MCF 10A (cell line): Measurements from ENCODE around the gene CCDC83. TPM values are rescaled to one million over a fixed set of nuclear protein-coding genes. Genes with fewer than 3 reads are reported as not detected.

ENCODE experiments used
- BruUV-seq: library from RNA; stranded (reverse); fragments of 400-500 nt; replicated peaks from 2 replicates; lab custom pipeline; 2021; lab: Mats Ljungman, UMichigan
- CTCF ChIA-PET: fragments of 300-600 bp; sonication (Branson Sonifier 250); formaldehyde crosslinking; extraction: SDS; loops from one replicate; lab custom pipeline; 2021; ENCODE audit warnings: antibody characterized with exemption, inconsistent platforms; lab: Yijun Ruan, JAX
- POLR2A ChIA-PET: fragments of 300-600, 350-650 bp; sonication (Branson Sonifier 250); formaldehyde crosslinking; extraction: SDS; loops from one replicate; lab custom pipeline; 2020; ENCODE audit warnings: antibody characterized with exemption, inconsistent platforms; lab: Yijun Ruan, JAX
- DNase-seq: peaks from one replicate; pipeline ENCODE4 v3.0.0-alpha.2; 2018; ENCODE audit not compliant: unreplicated experiment
- H3K27ac Mint-ChIP-seq: one replicate; pipeline ENCODE4 v1.8.0; 2022; ENCODE audit warnings: mild to moderate bottlenecking, low read depth, mixed read lengths; ENCODE audit not compliant: unreplicated experiment
- H3K27me3 Mint-ChIP-seq: one replicate; pipeline ENCODE4 v1.8.0; 2022; ENCODE audit warnings: mixed read lengths; ENCODE audit not compliant: insufficient read depth, unreplicated experiment
- H3K36me3 Mint-ChIP-seq: one replicate; pipeline ENCODE4 v1.8.0; 2022; ENCODE audit warnings: mild to moderate bottlenecking, moderate library complexity, mixed read lengths; ENCODE audit not compliant: insufficient read depth, unreplicated experiment
- H3K4me1 Mint-ChIP-seq: one replicate; pipeline ENCODE4 v1.8.0; 2022; ENCODE audit warnings: mixed read lengths; ENCODE audit not compliant: insufficient read depth, unreplicated experiment
- H3K4me3 Mint-ChIP-seq: one replicate; pipeline ENCODE4 v1.8.0; 2022; ENCODE audit warnings: mild to moderate bottlenecking, moderate library complexity, mixed read lengths; ENCODE audit not compliant: unreplicated experiment
- H3K9me3 Mint-ChIP-seq: one replicate; pipeline ENCODE4 v1.8.0; 2022; ENCODE audit warnings: mixed read lengths; ENCODE audit not compliant: unreplicated experiment
- intact Hi-C: fragments of 100-400 bp; cut with micrococcal nuclease; formaldehyde crosslinking; loops from 2 replicates; pipeline ENCODE4 v1.14.1; 2022
- total RNA-seq: library from RNA; stranded (reverse); gene quantifications from 2 replicates; pipeline ENCODE4 v1.2.3, GENCODE V29; 2022
- TF ChIP-seq, protein P1 (sequence below): fragments of 200-600 bp; IDR thresholded peaks from one replicate; pipeline ENCODE4 v1.8.0; 2022; ENCODE audit warnings: antibody characterized with exemption, mild to moderate bottlenecking; ENCODE audit not compliant: unreplicated experiment

The CCDC83 gene
- total RNA-seq, 1 experiment from 2014 or later: not detected

DNA sequence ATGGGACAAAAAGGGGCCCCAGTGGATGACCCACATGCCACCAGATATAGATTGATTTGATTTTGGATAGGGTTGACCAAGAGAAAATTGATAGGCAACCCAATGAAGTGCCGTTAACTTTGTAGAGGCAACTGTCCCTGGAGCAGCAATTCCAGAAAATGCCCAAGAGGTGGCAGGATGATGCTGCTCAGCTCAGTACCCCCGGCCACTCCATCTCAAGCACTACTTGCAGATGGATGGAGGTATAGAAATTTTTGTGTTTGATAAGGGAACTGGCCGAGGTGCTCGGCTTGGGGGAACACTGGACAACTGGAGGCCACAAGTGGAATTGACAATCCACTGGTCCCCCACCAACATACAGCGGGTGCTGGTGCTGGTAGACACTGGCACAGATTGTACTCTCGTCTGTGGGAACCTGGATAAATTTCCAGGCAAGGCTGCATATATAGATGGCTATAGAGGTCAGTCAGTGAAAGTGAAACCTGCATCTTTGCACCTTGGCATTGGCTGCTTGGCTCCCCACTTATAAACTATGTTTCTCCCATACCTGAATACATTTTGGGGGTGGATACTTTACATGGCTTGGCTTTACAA lies 86.3 kb downstream of the CCDC83 start:
- no TSS peak for BruUV-seq
- TF ChIP-seq, protein P1, sequence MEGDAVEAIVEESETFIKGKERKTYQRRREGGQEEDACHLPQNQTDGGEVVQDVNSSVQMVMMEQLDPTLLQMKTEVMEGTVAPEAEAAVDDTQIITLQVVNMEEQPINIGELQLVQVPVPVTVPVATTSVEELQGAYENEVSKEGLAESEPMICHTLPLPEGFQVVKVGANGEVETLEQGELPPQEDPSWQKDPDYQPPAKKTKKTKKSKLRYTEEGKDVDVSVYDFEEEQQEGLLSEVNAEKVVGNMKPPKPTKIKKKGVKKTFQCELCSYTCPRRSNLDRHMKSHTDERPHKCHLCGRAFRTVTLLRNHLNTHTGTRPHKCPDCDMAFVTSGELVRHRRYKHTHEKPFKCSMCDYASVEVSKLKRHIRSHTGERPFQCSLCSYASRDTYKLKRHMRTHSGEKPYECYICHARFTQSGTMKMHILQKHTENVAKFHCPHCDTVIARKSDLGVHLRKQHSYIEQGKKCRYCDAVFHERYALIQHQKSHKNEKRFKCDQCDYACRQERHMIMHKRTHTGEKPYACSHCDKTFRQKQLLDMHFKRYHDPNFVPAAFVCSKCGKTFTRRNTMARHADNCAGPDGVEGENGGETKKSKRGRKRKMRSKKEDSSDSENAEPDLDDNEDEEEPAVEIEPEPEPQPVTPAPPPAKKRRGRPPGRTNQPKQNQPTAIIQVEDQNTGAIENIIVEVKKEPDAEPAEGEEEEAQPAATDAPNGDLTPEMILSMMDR: peak; percentile 57
- CTCF ChIA-PET: interaction anchor here (0.6 to 1.1 kb wide), 4 partner anchors 12 to 279 kb away, joined by 3 to 4 read pairs (median 3); no protein-coding TSS in a partner anchor
- H3K27me3 Mint-ChIP-seq: no peaks in the 10 kb centered on the region
- H3K4me3 Mint-ChIP-seq: no peak overlapping the region
- DNase-seq: peak; percentile 64
- peaks cover 5% of the 10 kb centered on the region for H3K36me3 Mint-ChIP-seq
- no peaks in the 10 kb centered on the region for H3K9me3 Mint-ChIP-seq
- intact Hi-C loops: loop anchor here (1.0 to 10.0 kb wide), 6 partner anchors 247 to 873 kb away; no protein-coding TSS in a partner anchor
- H3K4me1 Mint-ChIP-seq: peaks cover 1% of the 10 kb centered on the region
- POLR2A ChIA-PET: no interaction called here
- H3K27ac Mint-ChIP-seq: no peak overlapping the region

- Mint-ChIP-seq H3K4me1 (peaks cover 19% of the 10 kb centered on the region), H3K9me3 (no peaks in the 10 kb centered on the region), H3K4me3 (no peak overlapping the region), H3K27ac (no peak overlapping the region), H3K36me3 (peaks cover 5% of the 10 kb centered on the region), H3K27me3 (no peaks in the 10 kb centered on the region)
- ChIA-PET CTCF (interaction anchor here (0.6 kb wide), 1 partner anchor 149 kb away, joined by 3 read pairs; no protein-coding TSS in a partner anchor), POLR2A (interaction anchor here (0.7 to 0.9 kb wide), 2 partner anchors 11 to 37 kb away, joined by 3 read pairs; no protein-coding TSS in a partner anchor)
- no TSS peak for BruUV-seq
- intact Hi-C loops: loop anchor here (10.0 kb wide), 3 partner anchors 250 to 870 kb away; no protein-coding TSS in a partner anchor
- TF ChIP-seq, protein P1: no peak
- no peak for DNase-seq
Observed at GRCh38 chr11:85945296-85945695, 90.1 kb downstream of the CCDC83 start.

- CTCF ChIA-PET: interaction anchor here (0.6 to 1.0 kb wide), 3 partner anchors 150 to 346 kb away, joined by 3 to 4 read pairs (median 3); no protein-coding TSS in a partner anchor
- DNase-seq: no peak
- H3K4me1 Mint-ChIP-seq: peaks cover 19% of the 10 kb centered on the region
- TF ChIP-seq, protein P1: no peak
- no peak overlapping the region for H3K27ac Mint-ChIP-seq
- intact Hi-C loops: loop anchor here (10.0 kb wide), 3 partner anchors 251 to 869 kb away; no protein-coding TSS in a partner anchor
- H3K4me3 Mint-ChIP-seq: no peak overlapping the region
- H3K9me3 Mint-ChIP-seq: peaks cover 3% of the 10 kb centered on the region
- no TSS peak for BruUV-seq
- peaks cover 6% of the 10 kb centered on the region for H3K36me3 Mint-ChIP-seq
- no peaks in the 10 kb centered on the region for H3K27me3 Mint-ChIP-seq
- POLR2A ChIA-PET: interaction anchor here (0.7 to 1.1 kb wide), 3 partner anchors 38 to 319 kb away, joined by 3 read pairs; partner anchors contain the start of gene DLG2
Observed at GRCh38 chr11:85945788-85946187, 90.6 kb downstream of the CCDC83 start.

- CTCF ChIA-PET: interaction anchor here (0.6 to 1.0 kb wide), 6 partner anchors 56 to 358 kb away, joined by 3 to 5 read pairs (median 4); no protein-coding TSS in a partner anchor
- Mint-ChIP-seq H3K4me3 (no peak overlapping the region), H3K27me3 (no peaks in the 10 kb centered on the region), H3K27ac (no peak overlapping the region), H3K9me3 (peaks cover 8% of the 10 kb centered on the region), H3K4me1 (peaks cover 19% of the 10 kb centered on the region), H3K36me3 (peaks cover 11% of the 10 kb centered on the region)
- no TSS peak for BruUV-seq
- intact Hi-C loops: loop anchor here (10.0 kb wide), 3 partner anchors 251 to 869 kb away; no protein-coding TSS in a partner anchor
- TF ChIP-seq, protein P1: no peak
- POLR2A ChIA-PET: interaction anchor here (0.7 to 1.1 kb wide), 3 partner anchors 80 to 319 kb away, joined by 3 read pairs; partner anchors contain the start of gene DLG2
- DNase-seq: no peak
Observed at GRCh38 chr11:85946221-85946620, 91.0 kb downstream of the CCDC83 start.
